ENCODE results near the gene NOP53. TPM values are rescaled to one million over a fixed set of nuclear protein-coding genes. Genes with fewer than 3 reads are reported as not detected.
"Not testable (repeated sequence)": the region's sequence is repeated elsewhere in the genome, so short reads cannot be mapped to it uniquely, and the experiment has no call there.

Gene NOP53
- total RNA-seq, 1 donor from 2014 or later, result 282 TPM

DNA sequence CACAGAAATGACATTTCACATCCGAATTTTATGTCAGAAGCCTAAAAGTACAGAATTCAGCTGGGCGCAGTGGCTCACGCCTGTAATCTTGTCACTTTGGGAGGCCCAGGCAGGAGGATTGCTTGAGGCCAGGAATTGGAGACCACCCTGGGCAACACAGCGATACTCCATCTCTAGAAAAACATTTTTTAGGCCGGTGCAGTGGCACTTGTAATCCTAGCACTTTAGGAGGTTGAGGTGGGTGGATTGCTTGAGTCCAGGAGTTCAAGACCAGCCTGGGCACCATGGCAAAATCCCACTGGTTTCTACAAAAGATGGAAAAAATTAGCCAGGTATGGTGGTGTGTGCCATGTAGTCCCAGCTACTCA, 15.3 kb downstream of the NOP53 start:
- H3K36me3 ChIP-seq, result peaks cover 47% of the 10 kb centered on the region
- ATAC-seq, result no peak

GRCh38 chr19:47761566-47761965, 16.2 kb downstream of the NOP53 start:
- Histone ChIP-seq H3K4me3 (no peak overlapping the region), H3K4me1 (no peaks in the 10 kb centered on the region), H3K9me3 (no peaks in the 10 kb centered on the region), H3K36me3 (peaks cover 37% of the 10 kb centered on the region), H3K27me3 (ENCODE audit: low read depth) (no peaks in the 10 kb centered on the region), H3K27ac (no peak overlapping the region)
- intact Hi-C loops (cut with DNase I), result no loop called here
- TF ChIP-seq, protein P1, sequence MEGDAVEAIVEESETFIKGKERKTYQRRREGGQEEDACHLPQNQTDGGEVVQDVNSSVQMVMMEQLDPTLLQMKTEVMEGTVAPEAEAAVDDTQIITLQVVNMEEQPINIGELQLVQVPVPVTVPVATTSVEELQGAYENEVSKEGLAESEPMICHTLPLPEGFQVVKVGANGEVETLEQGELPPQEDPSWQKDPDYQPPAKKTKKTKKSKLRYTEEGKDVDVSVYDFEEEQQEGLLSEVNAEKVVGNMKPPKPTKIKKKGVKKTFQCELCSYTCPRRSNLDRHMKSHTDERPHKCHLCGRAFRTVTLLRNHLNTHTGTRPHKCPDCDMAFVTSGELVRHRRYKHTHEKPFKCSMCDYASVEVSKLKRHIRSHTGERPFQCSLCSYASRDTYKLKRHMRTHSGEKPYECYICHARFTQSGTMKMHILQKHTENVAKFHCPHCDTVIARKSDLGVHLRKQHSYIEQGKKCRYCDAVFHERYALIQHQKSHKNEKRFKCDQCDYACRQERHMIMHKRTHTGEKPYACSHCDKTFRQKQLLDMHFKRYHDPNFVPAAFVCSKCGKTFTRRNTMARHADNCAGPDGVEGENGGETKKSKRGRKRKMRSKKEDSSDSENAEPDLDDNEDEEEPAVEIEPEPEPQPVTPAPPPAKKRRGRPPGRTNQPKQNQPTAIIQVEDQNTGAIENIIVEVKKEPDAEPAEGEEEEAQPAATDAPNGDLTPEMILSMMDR (IDR thresholded peaks at IDR 0.05), result no peak
- ATAC-seq (no peak), DNase-seq (no peak)

More for the DNA sequence above, 15.3 kb downstream of the NOP53 start:
- no peaks in the 10 kb centered on the region for H3K9me3 ChIP-seq
- DNase-seq, result no peak
- H3K27ac ChIP-seq, result no peak overlapping the region
- intact Hi-C loops (cut with DNase I), result no loop called here
- H3K27me3 ChIP-seq (ENCODE audit: low read depth), result no peaks in the 10 kb centered on the region
- TF ChIP-seq, protein P1 (IDR thresholded peaks at IDR 0.05), result no peak
- no peaks in the 10 kb centered on the region for H3K4me1 ChIP-seq
- no peak overlapping the region for H3K4me3 ChIP-seq

DNA sequence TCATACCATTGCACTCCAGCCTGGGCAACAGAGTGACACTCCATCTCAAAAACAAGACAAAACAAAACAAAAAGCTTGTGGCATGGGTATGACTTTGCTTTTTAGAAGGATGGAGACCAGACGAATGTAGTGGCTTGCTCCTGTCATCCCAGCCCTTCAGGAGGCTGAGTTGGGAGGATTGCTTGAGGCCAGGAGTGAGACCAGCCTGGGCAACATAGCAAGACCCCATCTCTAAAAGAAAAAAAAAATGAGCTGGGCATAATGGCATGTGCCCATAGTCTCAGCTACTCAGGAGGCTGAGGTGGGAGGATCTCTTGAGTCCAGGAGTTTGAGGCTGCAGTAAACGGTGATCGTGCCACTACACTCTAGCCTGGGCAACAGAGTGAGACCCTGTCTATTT, 16.8 kb downstream of the NOP53 start:
- Histone ChIP-seq H3K9me3 (no peaks in the 10 kb centered on the region), H3K36me3 (peaks cover 31% of the 10 kb centered on the region), H3K4me3 (no peak overlapping the region), H3K4me1 (no peaks in the 10 kb centered on the region), H3K27ac (no peak overlapping the region), H3K27me3 (ENCODE audit: low read depth) (no peaks in the 10 kb centered on the region)
- TF ChIP-seq, protein P1 (IDR thresholded peaks at IDR 0.05), result no peak
- no peak for ATAC-seq
- no peak for DNase-seq
- intact Hi-C loops (cut with DNase I), result no loop called here

GRCh38 chr19:47762615-47763308, 17.4 kb downstream of the NOP53 start:
- DNase-seq, result no peak
- TF ChIP-seq, protein P1 (IDR thresholded peaks at IDR 0.05), result no peak
- H3K4me3 ChIP-seq, result no peak overlapping the region
- no peaks in the 10 kb centered on the region for H3K9me3 ChIP-seq
- no peak for ATAC-seq
- intact Hi-C loops (cut with DNase I), result no loop called here
- H3K4me1 ChIP-seq, result no peaks in the 10 kb centered on the region
- no peaks in the 10 kb centered on the region for H3K27me3 ChIP-seq (ENCODE audit: low read depth)
- peaks cover 25% of the 10 kb centered on the region for H3K36me3 ChIP-seq
- no peak overlapping the region for H3K27ac ChIP-seq

- ATAC-seq; intact Hi-C loops (cut with DNase I); DNase-seq: not testable (repeated sequence)
Observed at GRCh38 chr19:47764705-47765104, 19.4 kb downstream of the NOP53 start.

GRCh38 chr19:47765523-47766358, 20.4 kb downstream of the NOP53 start:
- no peaks in the 10 kb centered on the region for H3K27me3 ChIP-seq (ENCODE audit: low read depth)
- DNase-seq, result peak; percentile 63
- peak; percentile 73 to 78 for ATAC-seq
- TF ChIP-seq, protein P1 (IDR thresholded peaks at IDR 0.05), result peak; percentile 68
- no peaks in the 10 kb centered on the region for H3K4me1 ChIP-seq
- no peak overlapping the region for H3K4me3 ChIP-seq
- H3K27ac ChIP-seq, result no peak overlapping the region
- peaks cover under 1% of the 10 kb centered on the region for H3K36me3 ChIP-seq
- H3K9me3 ChIP-seq, result no peaks in the 10 kb centered on the region
- intact Hi-C loops (cut with DNase I), result no loop called here

More at GRCh38 chr19:47764705-47765104, 19.4 kb downstream of the NOP53 start:
- not testable (repeated sequence) for H3K36me3 ChIP-seq; H3K4me1 ChIP-seq; H3K9me3 ChIP-seq; H3K27me3 ChIP-seq (ENCODE audit: low read depth); H3K4me3 ChIP-seq; H3K27ac ChIP-seq
